Gastroesophageal sphincter (tissue), 4 donors: ENCODE data around the gene ARHGDIB. TPM values are rescaled to one million over a fixed set of nuclear protein-coding genes. Genes with fewer than 3 reads are reported as not detected.

Experiments
- ATAC-seq: fragments of 150-250 bp; one replicate; pipeline ENCODE4 v1.9.1; 2016; ENCODE audit warnings: mild to moderate bottlenecking, moderate library complexity
- H3K27ac ChIP-seq, 4 donors: fragments of 200-600 bp; sonication (generic) in 3 of 4; 1 replicate in 3 of 4; 2 replicates in 1 of 4; pipeline ENCODE4 v1.5.1; 2016 to 2019
- H3K27me3 ChIP-seq: fragments of 200-600 bp; sonication (generic); one replicate; pipeline ENCODE4 v1.5.1; 2019
- H3K36me3 ChIP-seq, 2 donors: fragments of 200-600 bp; sonication (generic); one replicate each; pipeline ENCODE4 v1.5.1; 2019; ENCODE audit warnings: control low read depth in 1 of 2
- H3K4me1 ChIP-seq, 3 donors: fragments of 200-600 bp; sonication (generic); 1 replicate in 2 of 3; 2 replicates in 1 of 3; pipeline ENCODE4 v1.5.1; 2016 to 2019; ENCODE audit warnings: control low read depth in 2 of 3
- H3K4me3 ChIP-seq, 2 donors: fragments of 200-600 bp; sonication (generic); one replicate each; pipeline ENCODE4 v1.5.1; 2019; ENCODE audit warnings: mild to moderate bottlenecking in 1 of 2, moderate library complexity in 1 of 2
- H3K9me3 ChIP-seq, 3 donors: fragments of 200-600 bp; sonication (generic); one replicate each; pipeline ENCODE4 v1.5.1; 2017 to 2019; ENCODE audit warnings: control low read depth in 2 of 3
- EP300 ChIP-seq: sonication (generic); formaldehyde crosslinking; IDR thresholded peaks from one replicate; pipeline ENCODE4 v1.6.1; 2017; ENCODE audit warnings: antibody characterized with exemption, mild to moderate bottlenecking
- POLR2A ChIP-seq, 2 donors: fragments of 450-650 bp; IDR thresholded peaks; one replicate each; pipeline ENCODE4 v1.6.1; 2017; ENCODE audit warnings: antibody characterized with exemption in 2 of 2, mild to moderate bottlenecking in 2 of 2, moderate library complexity in 1 of 2
- POLR2AphosphoS5 ChIP-seq: sonication (generic); formaldehyde crosslinking; IDR thresholded peaks from one replicate; pipeline ENCODE4 v1.6.1; 2017; ENCODE audit warnings: antibody characterized with exemption
- WGBS, 2 donors: methylation state at CpG; one replicate each; pipeline ENCODE4 v1.1.5; 2018; ENCODE audit warnings: low coverage in 1 of 2; 5-methylcytosine and 5-hydroxymethylcytosine counted together
- total RNA-seq, 4 donors: library from RNA; depleted of rRNA; stranded (reverse); fragments of >200 nt; gene quantifications; one replicate each; pipeline ENCODE4 v1.1.0, GENCODE V29; 2016
- TF ChIP-seq, protein P1 (sequence below), 4 experiments: fragments of 200-600 bp in 2 of 4; fragments of 450-650 bp in 2 of 4; sonication (generic) in 1 of 4; IDR thresholded peaks; one replicate each; pipeline ENCODE4 v1.5.1; 2017 to 2019; ENCODE audit warnings: antibody characterized with exemption in 4 of 4, mild to moderate bottlenecking in 2 of 4, moderate library complexity in 2 of 4

Gene ARHGDIB
- total RNA-seq, 4 donors from 2014 or later: 22.4 to 108 (median 74.2) TPM

DNA sequence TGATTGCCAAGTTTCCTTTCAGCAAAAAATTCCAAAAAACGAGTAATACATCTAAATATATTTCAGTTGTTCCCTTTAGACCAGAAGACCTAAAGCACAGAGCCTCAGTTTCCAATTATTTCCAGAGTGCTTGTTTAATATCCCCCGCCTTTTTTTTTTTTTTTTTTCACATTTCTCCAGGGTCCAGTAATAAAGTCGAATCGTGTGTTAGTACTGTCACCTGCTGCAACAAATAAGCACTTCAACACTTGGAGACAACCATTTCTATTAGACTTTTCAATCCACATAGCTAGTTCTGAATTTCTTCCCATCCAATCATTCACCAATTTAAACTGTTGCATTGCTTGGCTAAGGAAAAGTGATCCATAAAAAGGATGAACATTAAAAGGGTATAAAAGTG, 25.0 kb upstream of the ARHGDIB start:
- WGBS, 2 donors: 44 to 47% methylated on average over 4 of the region's 4 CpGs
- Histone ChIP-seq H3K4me1 (no peaks in the 10 kb centered on the region), H3K9me3 (no peaks in the 10 kb centered on the region), H3K27me3 (no peaks in the 10 kb centered on the region), H3K36me3 (no peaks in the 10 kb centered on the region), H3K4me3 (no peak overlapping the region), H3K27ac (no peak overlapping the region)
- ATAC-seq: no peak
- TF ChIP-seq, protein P1, sequence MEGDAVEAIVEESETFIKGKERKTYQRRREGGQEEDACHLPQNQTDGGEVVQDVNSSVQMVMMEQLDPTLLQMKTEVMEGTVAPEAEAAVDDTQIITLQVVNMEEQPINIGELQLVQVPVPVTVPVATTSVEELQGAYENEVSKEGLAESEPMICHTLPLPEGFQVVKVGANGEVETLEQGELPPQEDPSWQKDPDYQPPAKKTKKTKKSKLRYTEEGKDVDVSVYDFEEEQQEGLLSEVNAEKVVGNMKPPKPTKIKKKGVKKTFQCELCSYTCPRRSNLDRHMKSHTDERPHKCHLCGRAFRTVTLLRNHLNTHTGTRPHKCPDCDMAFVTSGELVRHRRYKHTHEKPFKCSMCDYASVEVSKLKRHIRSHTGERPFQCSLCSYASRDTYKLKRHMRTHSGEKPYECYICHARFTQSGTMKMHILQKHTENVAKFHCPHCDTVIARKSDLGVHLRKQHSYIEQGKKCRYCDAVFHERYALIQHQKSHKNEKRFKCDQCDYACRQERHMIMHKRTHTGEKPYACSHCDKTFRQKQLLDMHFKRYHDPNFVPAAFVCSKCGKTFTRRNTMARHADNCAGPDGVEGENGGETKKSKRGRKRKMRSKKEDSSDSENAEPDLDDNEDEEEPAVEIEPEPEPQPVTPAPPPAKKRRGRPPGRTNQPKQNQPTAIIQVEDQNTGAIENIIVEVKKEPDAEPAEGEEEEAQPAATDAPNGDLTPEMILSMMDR (IDR thresholded peaks at IDR 0.05): peak in 2 of 4 experiments; percentile 29 to 33
- no peak for TF ChIP-seq EP300
- no peak for TF ChIP-seq POLR2A (IDR thresholded peaks at IDR 0.05)
- no peak for TF ChIP-seq POLR2AphosphoS5

DNA sequence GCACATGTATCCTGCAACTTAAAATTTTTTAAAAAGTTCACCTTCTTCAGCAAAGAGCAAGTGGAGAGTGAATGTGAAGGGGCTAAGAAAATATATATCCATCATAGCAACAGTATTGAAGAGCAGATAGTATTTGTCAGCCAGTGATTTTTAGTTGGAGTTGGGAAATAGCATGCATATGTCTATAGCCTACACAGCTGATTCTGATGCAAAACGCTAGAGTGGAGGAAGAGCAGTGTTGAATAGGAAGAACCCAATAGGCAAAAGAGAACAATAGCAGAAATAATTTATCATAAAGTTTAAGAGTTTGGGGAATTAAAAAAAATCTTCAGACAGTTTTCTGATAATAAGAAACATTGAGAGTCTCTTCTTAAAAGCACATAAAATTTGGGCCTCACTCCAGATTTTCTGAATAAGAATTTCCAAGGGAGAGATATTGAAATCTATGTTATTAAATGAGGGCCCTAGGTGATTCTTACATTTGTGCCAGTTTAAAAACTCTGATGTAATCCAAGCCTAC, 23.4 kb upstream of the ARHGDIB start:
- Histone ChIP-seq H3K4me3 (no peak overlapping the region), H3K9me3 (no peaks in the 10 kb centered on the region), H3K27me3 (no peaks in the 10 kb centered on the region), H3K4me1 (no peaks in the 10 kb centered on the region), H3K27ac (no peak overlapping the region), H3K36me3 (no peaks in the 10 kb centered on the region)
- no peak for TF ChIP-seq POLR2A (IDR thresholded peaks at IDR 0.05)
- TF ChIP-seq POLR2AphosphoS5: no peak
- ATAC-seq: no peak
- WGBS, 2 donors: 83 to 100% methylated on average over 1 of the region's 1 CpG

DNA sequence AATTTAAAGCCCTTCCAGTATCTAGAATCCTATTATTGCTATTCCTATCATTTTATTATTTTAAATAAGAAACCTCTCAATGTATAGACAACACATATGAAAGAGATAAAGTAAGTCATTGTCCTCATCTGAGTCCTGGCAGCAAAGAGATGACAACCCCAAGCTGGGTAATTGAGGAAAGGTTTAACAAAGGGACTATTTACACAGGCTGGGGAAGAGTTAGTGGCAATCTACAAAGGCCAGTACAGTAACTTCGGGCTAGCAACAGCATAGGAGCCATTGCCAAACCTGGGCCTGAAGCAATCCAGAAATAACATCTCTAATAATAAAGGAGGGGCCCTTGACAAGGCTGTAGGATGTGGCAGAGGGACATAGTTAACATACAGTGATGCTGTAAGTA, 22.6 kb upstream of the ARHGDIB start:
- H3K4me3 ChIP-seq: no peak overlapping the region
- H3K27me3 ChIP-seq: no peaks in the 10 kb centered on the region
- H3K9me3 ChIP-seq: no peaks in the 10 kb centered on the region
- H3K36me3 ChIP-seq: no peaks in the 10 kb centered on the region
- no peak overlapping the region for H3K27ac ChIP-seq
- 80 to 91% methylated on average over 1 of the region's 1 CpG for WGBS, 2 donors
- TF ChIP-seq POLR2AphosphoS5 (no peak), EP300 (no peak), POLR2A (IDR thresholded peaks at IDR 0.05) (no peak)
- H3K4me1 ChIP-seq: no peaks in the 10 kb centered on the region
- ATAC-seq: no peak

DNA sequence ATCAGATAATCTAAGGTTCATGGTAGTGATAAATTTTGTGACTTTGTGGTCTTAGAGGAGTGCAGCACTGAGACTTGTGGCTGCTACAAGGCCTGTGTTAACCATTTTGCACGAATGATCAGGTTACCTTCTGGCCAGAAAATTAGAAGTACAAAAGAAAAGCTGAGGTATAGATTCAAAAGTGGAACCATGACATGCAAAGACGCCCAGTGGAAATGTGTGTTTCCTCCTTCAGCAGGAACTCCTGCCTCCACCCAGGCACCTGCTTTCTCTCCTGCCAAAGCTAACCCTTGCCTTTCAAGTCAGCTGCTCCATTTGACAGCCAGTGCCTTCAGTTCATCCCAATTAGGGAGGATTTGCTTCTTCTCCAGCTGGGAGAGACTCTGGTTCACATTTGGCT, 21.6 kb upstream of the ARHGDIB start:
- no peak overlapping the region for H3K27ac ChIP-seq
- no peaks in the 10 kb centered on the region for H3K36me3 ChIP-seq
- no peak overlapping the region for H3K4me3 ChIP-seq
- ATAC-seq: no peak
- no peak for TF ChIP-seq POLR2A (IDR thresholded peaks at IDR 0.05)
- TF ChIP-seq EP300: no peak
- TF ChIP-seq, protein P1 (IDR thresholded peaks at IDR 0.05): no peak
- TF ChIP-seq POLR2AphosphoS5: no peak
- H3K9me3 ChIP-seq: no peaks in the 10 kb centered on the region
- H3K4me1 ChIP-seq: no peaks in the 10 kb centered on the region
- WGBS, 2 donors: 60 to 83% methylated on average over 2 of the region's 2 CpGs
- H3K27me3 ChIP-seq: no peaks in the 10 kb centered on the region

DNA sequence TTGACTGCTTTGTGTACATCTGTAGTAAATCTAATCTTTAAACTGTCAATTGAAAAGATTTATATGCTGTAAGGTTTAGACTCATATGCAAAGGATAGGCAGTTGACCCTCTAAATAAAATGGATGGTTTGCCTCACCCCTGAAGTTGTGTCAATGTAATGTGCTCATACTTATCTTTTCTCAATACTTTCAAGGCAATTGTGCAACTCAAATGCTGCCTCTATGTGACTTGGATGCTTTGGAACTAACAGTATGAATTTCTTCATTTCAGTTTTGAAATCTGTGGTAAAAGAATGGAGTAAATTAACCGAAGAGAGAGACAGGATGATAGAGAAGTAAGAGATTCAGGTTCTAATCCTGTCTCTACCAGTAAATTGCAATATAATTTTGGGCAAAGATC, 21.2 kb upstream of the ARHGDIB start:
- ATAC-seq: peak; percentile 16
- Histone ChIP-seq H3K9me3 (no peaks in the 10 kb centered on the region), H3K27me3 (no peaks in the 10 kb centered on the region), H3K4me3 (no peak overlapping the region), H3K4me1 (no peaks in the 10 kb centered on the region), H3K36me3 (no peaks in the 10 kb centered on the region), H3K27ac (no peak overlapping the region)
- TF ChIP-seq, protein P1 (IDR thresholded peaks at IDR 0.05): no peak
- TF ChIP-seq POLR2A (IDR thresholded peaks at IDR 0.05): no peak
- no peak for TF ChIP-seq POLR2AphosphoS5
- TF ChIP-seq EP300: no peak
- WGBS, 2 donors: 81 to 83% methylated on average over 1 of the region's 1 CpG

DNA sequence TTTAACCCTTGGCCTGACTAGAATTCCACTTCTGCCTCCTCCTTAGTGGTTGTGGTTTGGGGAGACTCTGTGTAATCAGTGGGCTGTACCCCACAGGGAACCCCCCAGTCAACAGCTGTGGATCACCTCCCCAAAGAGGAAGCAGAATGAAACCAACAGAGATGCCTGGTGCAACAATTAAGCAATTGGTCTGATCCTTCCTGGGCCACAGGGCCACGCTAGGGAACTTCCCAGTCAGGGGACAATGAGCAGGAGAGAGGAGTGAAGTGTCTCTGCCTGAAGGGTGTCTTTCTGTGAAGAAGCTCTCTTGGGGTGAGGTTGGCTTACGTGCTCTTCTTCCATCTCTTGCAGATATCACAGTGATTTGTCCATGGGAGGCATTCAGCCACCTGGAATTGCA, 19.6 kb upstream of the ARHGDIB start:
- Histone ChIP-seq H3K27ac (no peak overlapping the region), H3K36me3 (no peaks in the 10 kb centered on the region), H3K9me3 (no peaks in the 10 kb centered on the region), H3K27me3 (no peaks in the 10 kb centered on the region), H3K4me3 (no peak overlapping the region), H3K4me1 (no peaks in the 10 kb centered on the region)
- ATAC-seq: no peak
- 100% methylated on average over 1 of the region's 2 CpGs; no CpG with 5 or more reads in 1 of the 2 donors for WGBS, 2 donors
- no peak for TF ChIP-seq EP300
- no peak for TF ChIP-seq POLR2A (IDR thresholded peaks at IDR 0.05)
- TF ChIP-seq POLR2AphosphoS5: no peak
- TF ChIP-seq, protein P1 (IDR thresholded peaks at IDR 0.05): no peak
